Hepatocyte (in vitro differentiated cells): Measurements from ENCODE around the gene CDCA7.

ENCODE experiments used
- CTCF ChIP-seq: fragments of 200-600 bp; sonication (generic); IDR thresholded peaks from 2 replicates; pipeline ENCODE4 v1.5.1; 2016; ENCODE audit warnings: antibody characterized with exemption, mild to moderate bottlenecking; ENCODE audit not compliant: poor library complexity
- EZH2phosphoT487 ChIP-seq: fragments of 200-600 bp; sonication (generic); IDR thresholded peaks from one replicate; pipeline ENCODE4 v1.6.1; 2018; ENCODE audit warnings: antibody characterized with exemption, mild to moderate bottlenecking, low read depth, moderate library complexity; ENCODE audit not compliant: unreplicated experiment, severe bottlenecking

GRCh38 chr2:173407646-173408045 is 53.0 kb downstream of the CDCA7 start:
- TF ChIP-seq CTCF (no peak), EZH2phosphoT487 (no peak)
